A549 (cell line): ENCODE data around the gene ADGRG6. TPM values are rescaled to one million over a fixed set of nuclear protein-coding genes. Genes with fewer than 3 reads are reported as not detected.

Source experiments
- ATAC-seq, 2 experiments: fragments of 200-7000 bp in 1 of 2; fragments of >200 bp in 1 of 2; cut with Nextera tagmentation in 1 of 2; cut with Tn5 transposase in 1 of 2; 3 replicates each; pipeline versions ENCODE4 v1.8.0 to v1.9.1; 2018 to 2020; ENCODE audit warnings: mild to moderate bottlenecking in 1 of 2, moderate library complexity in 1 of 2
- CTCF ChIA-PET: fragments of 300-600 bp; sonication (Branson Sonifier 250); formaldehyde crosslinking; extraction: SDS; loops from one replicate; lab custom pipeline; 2021; ENCODE audit warnings: antibody characterized with exemption, inconsistent platforms; lab: Yijun Ruan, JAX
- POLR2A ChIA-PET: fragments of 350-600 bp; formaldehyde crosslinking; extraction: SDS; loops from one replicate; lab custom pipeline; 2021; ENCODE audit warnings: antibody characterized with exemption, inconsistent platforms; lab: Yijun Ruan, JAX
- DNase-seq, 2 experiments: peaks; one replicate each; pipeline versions ENCODE4 v3.0.0 to v3.0.0-alpha.2; 2011 to 2016; ENCODE audit warnings: low read depth in 1 of 2, low spot score in 1 of 2
- FAIRE-seq: peaks from 2 replicates; lab custom pipeline; 2011; peaks lifted over from hg19 to GRCh38; lab: Jason Lieb, UNC
- H3K27ac ChIP-seq, 2 experiments: fragments of >200 bp; sonication (Bioruptor Twin); formaldehyde crosslinking; 3 replicates each; pipeline ENCODE4 v1.5.1; 2016 to 2017
- H3K4me1 ChIP-seq: fragments of >200 bp; sonication (Bioruptor Twin); formaldehyde crosslinking; 3 replicates; pipeline ENCODE4 v1.6.1; 2016
- H3K4me2 ChIP-seq: fragments of >200 bp; sonication (Bioruptor Twin); formaldehyde crosslinking; 3 replicates; pipeline ENCODE4 v1.6.1; 2016
- H3K4me3 ChIP-seq: fragments of >200 bp; sonication (Bioruptor Twin); formaldehyde crosslinking; 3 replicates; pipeline ENCODE4 v1.5.1; 2016
- H3K9me3 ChIP-seq: fragments of >200 bp; sonication (Bioruptor Twin); formaldehyde crosslinking; 3 replicates; pipeline ENCODE4 v1.6.1; 2016
- ATOH8 ChIP-seq: fragments of 250-450 bp; sonication (Bioruptor Pico); IDR thresholded peaks from 2 replicates; pipeline ENCODE4 v1.5.0; 2020; ENCODE audit warnings: low read depth, mild to moderate bottlenecking, moderate library complexity
- CBX2 ChIP-seq: fragments of 200-600 bp; sonication (generic); IDR thresholded peaks from 2 replicates; pipeline ENCODE4 v1.6.1; 2016; ENCODE audit warnings: low read depth, mild to moderate bottlenecking, borderline replicate concordance
- CBX8 ChIP-seq: fragments of 200-600 bp; sonication (generic); IDR thresholded peaks from 2 replicates; pipeline ENCODE4 v1.6.1; 2016
- CEBPB ChIP-seq, 2 experiments: fragments of >200 bp in 1 of 2; sonication (Bioruptor Twin) in 1 of 2; formaldehyde crosslinking in 1 of 2; IDR thresholded peaks; 2 replicates each; pipeline ENCODE4 v1.6.1; 2012 to 2016
- CHD4 ChIP-seq: fragments of 200-600 bp; sonication (generic); IDR thresholded peaks from 2 replicates; pipeline ENCODE4 v1.6.1; 2016; ENCODE audit warnings: antibody characterized with exemption, mild to moderate bottlenecking, borderline replicate concordance
- EP300 ChIP-seq, 2 experiments: fragments of >200 bp; sonication (Bioruptor Twin); formaldehyde crosslinking; IDR thresholded peaks; 2 replicates in 1 of 2; 3 replicates in 1 of 2; pipeline ENCODE4 v1.6.1; 2016 to 2017
- FOSL2 ChIP-seq, 2 experiments: fragments of 450-650 bp in 1 of 2; fragments of >200 bp in 1 of 2; sonication (Bioruptor Twin) in 1 of 2; formaldehyde crosslinking; IDR thresholded peaks; 2 replicates each; pipeline versions ENCODE4 v1.5.0 to v1.6.1; 2016 to 2020; ENCODE audit warnings: mild to moderate bottlenecking in 1 of 2, moderate library complexity in 1 of 2
- HDAC2 ChIP-seq: fragments of 200-600 bp; sonication (generic); IDR thresholded peaks from 2 replicates; pipeline ENCODE4 v1.6.1; 2016
- HOXB13 ChIP-seq: fragments of 250-450 bp; sonication (Bioruptor Pico); IDR thresholded peaks from 2 replicates; pipeline ENCODE4 v1.5.0; 2020; ENCODE audit warnings: low read depth, mild to moderate bottlenecking, moderate library complexity
- HOXB5 ChIP-seq: fragments of 250-450 bp; sonication (Bioruptor Pico); IDR thresholded peaks from 2 replicates; pipeline ENCODE4 v1.5.0; 2020; ENCODE audit warnings: mild to moderate bottlenecking, moderate library complexity
- KDM1A ChIP-seq: fragments of 200-600 bp; sonication (generic); IDR thresholded peaks from 2 replicates; pipeline ENCODE4 v1.6.1; 2016; ENCODE audit warnings: low read depth, mild to moderate bottlenecking
- KDM5A ChIP-seq: fragments of 200-600 bp; sonication (generic); IDR thresholded peaks from 2 replicates; pipeline ENCODE4 v1.6.1; 2016; ENCODE audit warnings: antibody characterized with exemption, mild to moderate bottlenecking
- NFE2L2 ChIP-seq: fragments of 150-350 bp; conservative IDR thresholded peaks from 2 replicates; pipeline ENCODE4 v1.6.1; 2014; ENCODE audit warnings: low read length
- NPAS2 ChIP-seq: fragments of 250-450 bp; sonication (Bioruptor Pico); IDR thresholded peaks from 2 replicates; pipeline ENCODE4 v1.8.0; 2022; ENCODE audit warnings: mild to moderate bottlenecking, moderate library complexity, borderline replicate concordance
- NR3C1 ChIP-seq: fragments of >200 bp; sonication (Bioruptor Twin); formaldehyde crosslinking; IDR thresholded peaks from 3 replicates; pipeline ENCODE4 v1.6.1; 2017
- PHF8 ChIP-seq: fragments of 200-600 bp; sonication (generic); IDR thresholded peaks from 2 replicates; pipeline ENCODE4 v1.6.1; 2016; ENCODE audit warnings: low read depth, mild to moderate bottlenecking, antibody characterized with exemption, moderate library complexity, borderline replicate concordance
- POLR2AphosphoS2 ChIP-seq: conservative IDR thresholded peaks from 2 replicates; pipeline ENCODE4 v1.6.1; 2012; ENCODE audit warnings: low read length, improper control_type of control experiment, inconsistent platforms
- REST ChIP-seq: fragments of 200-600 bp; sonication (generic); IDR thresholded peaks from 2 replicates; pipeline ENCODE4 v1.6.1; 2016; ENCODE audit warnings: antibody characterized with exemption, mild to moderate bottlenecking, moderate library complexity
- RNF2 ChIP-seq: fragments of 200-600 bp; sonication (generic); IDR thresholded peaks from 2 replicates; pipeline ENCODE4 v1.6.1; 2016; ENCODE audit warnings: low read depth, mild to moderate bottlenecking, antibody characterized with exemption, moderate library complexity, borderline replicate concordance
- SREBF2 ChIP-seq: fragments of 450-650 bp; IDR thresholded peaks from 2 replicates; pipeline ENCODE4 v1.6.1; 2014; ENCODE audit warnings: mild to moderate bottlenecking, moderate library complexity
- TFCP2L1 ChIP-seq: fragments of 250-450 bp; sonication (Bioruptor Pico); IDR thresholded peaks from 2 replicates; pipeline ENCODE4 v1.5.0; 2021; ENCODE audit warnings: mild to moderate bottlenecking
- ZFP36 ChIP-seq: fragments of 450-650 bp; IDR thresholded peaks from 2 replicates; pipeline ENCODE4 v1.6.1; 2014; ENCODE audit warnings: borderline replicate concordance; ENCODE audit not compliant: partially characterized antibody
- WGBS: methylation state at CpG from one replicate; pipeline ENCODE4 v1.1.6; 2017; ENCODE audit errors: missing lambda C conversion rate; 5-methylcytosine and 5-hydroxymethylcytosine counted together
- polyA plus RNA-seq, 4 experiments: library from polyadenylated mRNA; depleted of rRNA in 3 of 4; stranded (reverse); fragments of >200 nt; fragmentation: RNase III in 1 of 4; extraction: RNeasy Plus Mini Kit Qiagen cat#74134 plus additional on column Dnase treatment in 1 of 4; gene quantifications; 2 replicates in 3 of 4; 3 replicates in 1 of 4; pipeline ENCODE4 v1.2.3, GENCODE V29; 2011 to 2017
- TF ChIP-seq, protein P1 (sequence below): fragments of >200 bp; sonication (Bioruptor Twin); formaldehyde crosslinking; IDR thresholded peaks from 3 replicates; pipeline ENCODE4 v1.5.1; 2016
- TF ChIP-seq, protein P2 (sequence below): fragments of 450-650 bp; IDR thresholded peaks from 2 replicates; pipeline ENCODE4 v1.6.1; 2014; ENCODE audit warnings: antibody characterized with exemption
- TF ChIP-seq, protein P3 (sequence below): IDR thresholded peaks from 2 replicates; pipeline ENCODE4 v1.6.1; 2012

Gene ADGRG6
- polyA plus RNA-seq, 2 of the 4 experiments (the other 2 are of a cell fraction), result 55.4 to 181 TPM

- CTCF ChIA-PET, result interaction anchor here (1.0 kb wide), 1 partner anchor 33 kb away, joined by 4 read pairs; no protein-coding TSS in a partner anchor
- ATAC-seq (no peak), DNase-seq (no peak), FAIRE-seq (no peak)
- H3K4me1 ChIP-seq, result peaks cover 31% of the 10 kb centered on the region
- H3K4me2 ChIP-seq, result peak overlapping the region; percentile 49; the same call in 1 of the 3 replicates
- POLR2A ChIA-PET, result no interaction called here
- no peak overlapping the region for H3K4me3 ChIP-seq
- H3K27ac ChIP-seq, result peak overlapping the region; percentile 58 to 75; a peak in 3 of 6 replicates
- 60% methylated on average over 2 of the region's 2 CpGs for WGBS
- TF ChIP-seq RNF2 (no peak), KDM5A (no peak), HOXB5 (CRISPR knock-in tag) (no peak)
- H3K9me3 ChIP-seq, result no peaks in the 10 kb centered on the region
These were observed 4.7 kb upstream of the ADGRG6 start for GRCh38 chr6:142296975-142297604.

GRCh38 chr6:142297605-142297995 is 4.2 kb upstream of the ADGRG6 start:
- Histone ChIP-seq H3K27ac (peak overlapping the region; percentile 58 to 75; a peak in 3 of 6 replicates), H3K4me1 (peaks cover 31% of the 10 kb centered on the region), H3K4me3 (no peak overlapping the region), H3K4me2 (peak overlapping the region; percentile 49), H3K9me3 (no peaks in the 10 kb centered on the region)
- CTCF ChIA-PET, result interaction anchor here (1.0 kb wide), 1 partner anchor 34 kb away, joined by 4 read pairs; no protein-coding TSS in a partner anchor
- 67% methylated on average over 3 of the region's 3 CpGs for WGBS
- POLR2A ChIA-PET, result no interaction called here
- FAIRE-seq (no peak), ATAC-seq (no peak), DNase-seq (no peak)
- TF ChIP-seq HOXB5 (CRISPR knock-in tag) (no peak), ATOH8 (CRISPR knock-in tag) (no peak), NFE2L2 (no peak), ZFP36 (no peak), CBX2 (no peak), POLR2AphosphoS2 (no peak), CBX8 (no peak), PHF8 (no peak), CHD4 (no peak), HDAC2 (no peak), HOXB13 (CRISPR knock-in tag) (no peak), SREBF2 (no peak), TFCP2L1 (CRISPR knock-in tag) (no peak)
- TF ChIP-seq, protein P1, sequence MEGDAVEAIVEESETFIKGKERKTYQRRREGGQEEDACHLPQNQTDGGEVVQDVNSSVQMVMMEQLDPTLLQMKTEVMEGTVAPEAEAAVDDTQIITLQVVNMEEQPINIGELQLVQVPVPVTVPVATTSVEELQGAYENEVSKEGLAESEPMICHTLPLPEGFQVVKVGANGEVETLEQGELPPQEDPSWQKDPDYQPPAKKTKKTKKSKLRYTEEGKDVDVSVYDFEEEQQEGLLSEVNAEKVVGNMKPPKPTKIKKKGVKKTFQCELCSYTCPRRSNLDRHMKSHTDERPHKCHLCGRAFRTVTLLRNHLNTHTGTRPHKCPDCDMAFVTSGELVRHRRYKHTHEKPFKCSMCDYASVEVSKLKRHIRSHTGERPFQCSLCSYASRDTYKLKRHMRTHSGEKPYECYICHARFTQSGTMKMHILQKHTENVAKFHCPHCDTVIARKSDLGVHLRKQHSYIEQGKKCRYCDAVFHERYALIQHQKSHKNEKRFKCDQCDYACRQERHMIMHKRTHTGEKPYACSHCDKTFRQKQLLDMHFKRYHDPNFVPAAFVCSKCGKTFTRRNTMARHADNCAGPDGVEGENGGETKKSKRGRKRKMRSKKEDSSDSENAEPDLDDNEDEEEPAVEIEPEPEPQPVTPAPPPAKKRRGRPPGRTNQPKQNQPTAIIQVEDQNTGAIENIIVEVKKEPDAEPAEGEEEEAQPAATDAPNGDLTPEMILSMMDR, result no peak
- TF ChIP-seq, protein P2, sequence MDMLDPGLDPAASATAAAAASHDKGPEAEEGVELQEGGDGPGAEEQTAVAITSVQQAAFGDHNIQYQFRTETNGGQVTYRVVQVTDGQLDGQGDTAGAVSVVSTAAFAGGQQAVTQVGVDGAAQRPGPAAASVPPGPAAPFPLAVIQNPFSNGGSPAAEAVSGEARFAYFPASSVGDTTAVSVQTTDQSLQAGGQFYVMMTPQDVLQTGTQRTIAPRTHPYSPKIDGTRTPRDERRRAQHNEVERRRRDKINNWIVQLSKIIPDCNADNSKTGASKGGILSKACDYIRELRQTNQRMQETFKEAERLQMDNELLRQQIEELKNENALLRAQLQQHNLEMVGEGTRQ, result no peak

DNA sequence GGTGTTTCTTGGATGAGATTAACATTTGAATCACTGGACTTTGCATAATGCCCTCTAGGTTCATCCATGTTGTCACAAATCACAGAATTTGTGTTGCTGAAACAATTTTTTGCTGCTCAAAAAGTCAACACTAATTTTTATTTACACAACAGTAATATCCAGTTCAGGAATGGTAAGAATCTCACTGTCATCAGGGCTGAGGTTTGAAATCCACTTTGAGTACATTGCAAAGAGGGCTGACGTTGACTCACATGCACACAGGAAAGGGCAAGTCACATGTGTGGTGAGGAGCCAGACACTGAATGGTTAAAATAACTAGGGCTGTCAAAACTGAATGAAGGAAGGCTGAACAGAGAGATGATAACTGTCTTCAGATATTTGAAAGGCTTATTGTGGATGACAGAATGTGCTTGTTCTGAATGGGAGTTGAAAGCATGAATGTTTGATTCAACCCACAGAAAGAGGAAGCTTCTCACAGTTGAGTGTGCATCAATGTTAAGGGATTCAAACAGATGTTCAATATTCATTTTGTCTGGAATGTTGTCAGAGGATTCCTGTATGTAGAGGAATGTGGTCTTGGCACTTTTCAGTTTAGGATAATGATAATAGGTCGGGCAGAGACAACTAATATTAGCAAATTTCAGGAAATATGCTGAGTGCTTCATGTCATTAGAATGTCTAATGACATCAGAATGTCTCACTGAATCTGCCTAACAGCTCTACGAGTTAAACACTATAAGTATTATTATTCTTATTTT is 3.6 kb upstream of the ADGRG6 start:
- Histone ChIP-seq H3K4me3 (no peak overlapping the region), H3K4me1 (peaks cover 31% of the 10 kb centered on the region), H3K4me2 (peak overlapping the region; percentile 49), H3K9me3 (no peaks in the 10 kb centered on the region), H3K27ac (peak overlapping the region; percentile 58 to 75; a peak in 5 of 6 replicates)
- DNase-seq (peak in 1 of 2 experiments; percentile 78), ATAC-seq (peak in 1 of 2 experiments; percentile 13; a peak in 3 of 6 replicates), FAIRE-seq (no peak)
- 5% methylated on average over 3 of the region's 3 CpGs for WGBS
- ChIA-PET CTCF (no interaction called here), POLR2A (no interaction called here)
- TF ChIP-seq KDM1A, result no peak
- TF ChIP-seq EP300 (IDR thresholded peaks at IDR 0.05), result peak in 1 of 2 experiments; percentile 44; a peak in 1 of 5 replicates
- TF ChIP-seq REST, result no peak
- no peak for TF ChIP-seq NR3C1
- TF ChIP-seq, protein P3, sequence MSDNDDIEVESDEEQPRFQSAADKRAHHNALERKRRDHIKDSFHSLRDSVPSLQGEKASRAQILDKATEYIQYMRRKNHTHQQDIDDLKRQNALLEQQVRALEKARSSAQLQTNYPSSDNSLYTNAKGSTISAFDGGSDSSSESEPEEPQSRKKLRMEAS, result peak; percentile 70
- no peak for TF ChIP-seq NPAS2 (CRISPR knock-in tag)
- peak in 1 of 2 experiments; percentile 57; a peak in 2 of 4 replicates for TF ChIP-seq CEBPB (IDR thresholded peaks at IDR 0.05)
- TF ChIP-seq FOSL2 (IDR thresholded peaks at IDR 0.05), result no peak
- TF ChIP-seq FOSL2 (CRISPR knock-in tag; IDR thresholded peaks at IDR 0.05), result peak; percentile 64
- no peak for TF ChIP-seq HDAC2
